Thoracic aorta (tissue), 2 donors: ENCODE measurements around the gene KIAA1671. TPM values are rescaled to one million over a fixed set of nuclear protein-coding genes. Genes with fewer than 3 reads are reported as not detected.

Source experiments
- ATAC-seq: fragments of 150-250 bp; one replicate; pipeline ENCODE4 v1.8.0; 2017; ENCODE audit warnings: low read depth; ENCODE audit not compliant: insufficient number of reproducible peaks, low FRiP score
- DNase-seq: peaks from one replicate; pipeline ENCODE4 v3.0.0-alpha.2; 2020; ENCODE audit warnings: low spot score
- H3K27ac ChIP-seq, 2 donors: fragments of 200-600 bp; sonication (generic); 1 replicate in 1 of 2; 2 replicates in 1 of 2; pipeline ENCODE4 v1.5.1; 2016; ENCODE audit warnings: mild to moderate bottlenecking in 2 of 2, moderate library complexity in 2 of 2
- H3K27me3 ChIP-seq: fragments of 200-600 bp; sonication (generic); replicated peaks from 2 replicates; pipeline ENCODE4 v1.6.0; 2016; ENCODE audit warnings: mild to moderate bottlenecking; ENCODE audit not compliant: insufficient read depth
- H3K36me3 ChIP-seq: fragments of 200-600 bp; sonication (generic); one replicate; pipeline ENCODE4 v1.5.1; 2016
- H3K4me1 ChIP-seq, 2 donors: fragments of 200-600 bp; sonication (generic); 1 replicate in 1 of 2; 2 replicates in 1 of 2; pipeline versions ENCODE4 v1.5.1 to v1.6.0; 2016; ENCODE audit warnings: low read depth in 2 of 2, mild to moderate bottlenecking in 1 of 2; ENCODE audit not compliant: control insufficient read depth in 1 of 2
- H3K4me3 ChIP-seq: fragments of 200-600 bp; sonication (generic); 2 replicates; pipeline ENCODE4 v1.5.1; 2016; ENCODE audit warnings: mild to moderate bottlenecking
- H3K9me3 ChIP-seq: fragments of 200-600 bp; sonication (generic); 2 replicates; pipeline ENCODE4 v1.5.1; 2016
- CTCF ChIP-seq: fragments of 200-600 bp; sonication (generic); IDR thresholded peaks from one replicate; pipeline ENCODE4 v1.5.1; 2019; ENCODE audit warnings: antibody characterized with exemption
- total RNA-seq, 2 donors: library from RNA; depleted of rRNA; stranded (reverse); fragments of >200 nt; gene quantifications; one replicate each; pipeline versions ENCODE4 v1.1.0 to v1.2.3, GENCODE V29; 2016

KIAA1671 gene
- total RNA-seq, 2 donors from 2014 or later: 57.8 to 86.8 TPM

GRCh38 chr22:24937114-24937513, 15.4 kb upstream of the KIAA1671 start:
- Histone ChIP-seq H3K4me1 (no peaks in the 10 kb centered on the region), H3K27ac (no peak overlapping the region), H3K27me3 (no peaks in the 10 kb centered on the region), H3K9me3 (no peaks in the 10 kb centered on the region), H3K4me3 (no peak overlapping the region), H3K36me3 (no peaks in the 10 kb centered on the region)
- ATAC-seq (no peak), DNase-seq (no peak)
- TF ChIP-seq CTCF: no peak

GRCh38 chr22:24938741-24939341, 13.7 kb upstream of the KIAA1671 start:
- H3K4me3 ChIP-seq: no peak overlapping the region
- no peak for ATAC-seq
- no peaks in the 10 kb centered on the region for H3K27me3 ChIP-seq
- no peaks in the 10 kb centered on the region for H3K9me3 ChIP-seq
- no peaks in the 10 kb centered on the region for H3K4me1 ChIP-seq
- DNase-seq: no peak
- H3K36me3 ChIP-seq: no peaks in the 10 kb centered on the region
- peak; percentile 64 for TF ChIP-seq CTCF
- no peak overlapping the region for H3K27ac ChIP-seq

- H3K9me3 ChIP-seq: no peaks in the 10 kb centered on the region
- no peaks in the 10 kb centered on the region for H3K27me3 ChIP-seq
- DNase-seq (no peak), ATAC-seq (no peak)
- no peak overlapping the region for H3K4me3 ChIP-seq
- H3K36me3 ChIP-seq: no peaks in the 10 kb centered on the region
- no peak overlapping the region for H3K27ac ChIP-seq
- no peaks in the 10 kb centered on the region for H3K4me1 ChIP-seq
- TF ChIP-seq CTCF: no peak
Measured at GRCh38 chr22:24942301-24942700, 10.2 kb upstream of the KIAA1671 start.

- no peaks in the 10 kb centered on the region for H3K9me3 ChIP-seq
- no peaks in the 10 kb centered on the region for H3K27me3 ChIP-seq
- H3K4me1 ChIP-seq: no peaks in the 10 kb centered on the region
- ATAC-seq: no peak
- no peaks in the 10 kb centered on the region for H3K36me3 ChIP-seq
- no peak overlapping the region for H3K4me3 ChIP-seq
- no peak overlapping the region for H3K27ac ChIP-seq
- no peak for TF ChIP-seq CTCF
- DNase-seq: no peak
Measured at GRCh38 chr22:24944217-24944937, 8.1 kb upstream of the KIAA1671 start.

- no peaks in the 10 kb centered on the region for H3K9me3 ChIP-seq
- DNase-seq: no peak
- no peaks in the 10 kb centered on the region for H3K27me3 ChIP-seq
- H3K4me1 ChIP-seq: peaks cover 0 to 4% of the 10 kb centered on the region in 2 donors
- H3K27ac ChIP-seq: no peak overlapping the region
- no peak overlapping the region for H3K4me3 ChIP-seq
- TF ChIP-seq CTCF: no peak
- no peaks in the 10 kb centered on the region for H3K36me3 ChIP-seq
- ATAC-seq: no peak
Measured at GRCh38 chr22:24945430-24945829, 7.1 kb upstream of the KIAA1671 start.
